AG04449 (cell line): Measurements from ENCODE around the gene LRRC28.
"Not testable (repeated sequence)": the region's sequence is repeated elsewhere in the genome, so short reads cannot be mapped to it uniquely, and the experiment has no call there.

ENCODE experiments used
- CTCF ChIA-PET: fragments of 350-600 bp; formaldehyde crosslinking; extraction: SDS; loops from one replicate; lab custom pipeline; 2021; ENCODE audit warnings: antibody characterized with exemption; lab: Yijun Ruan, JAX
- POLR2A ChIA-PET: fragments of 400-600, 350-600 bp; formaldehyde crosslinking; extraction: SDS; loops from one replicate; lab custom pipeline; 2020; ENCODE audit warnings: antibody characterized with exemption, inconsistent platforms; lab: Yijun Ruan, JAX
- DNase-seq: peaks from one replicate; pipeline ENCODE4 v3.0.0-alpha.2; 2010; ENCODE audit warnings: low read depth, low spot score
- H3K4me3 ChIP-seq: 2 replicates; pipeline ENCODE4 v1.5.1; 2011; ENCODE audit warnings: low read depth, mild to moderate bottlenecking, control low read depth, low read length
- CTCF ChIP-seq: IDR thresholded peaks from one replicate; pipeline ENCODE4 v1.5.1; 2011; ENCODE audit warnings: mild to moderate bottlenecking, moderate library complexity, low read length, control low read depth, inconsistent platforms; ENCODE audit not compliant: insufficient read depth; ENCODE audit errors: missing control alignments

LRRC28 gene

GRCh38 chr15:99387421-99388168, 136.3 kb downstream of the LRRC28 start:
- DNase-seq = no peak
- H3K4me3 ChIP-seq = no peak overlapping the region
- ChIA-PET POLR2A (no interaction called here), CTCF (interaction anchor here (1.2 to 2.3 kb wide), 2 partner anchors 18 to 317 kb away, joined by 3 to 8 read pairs; no protein-coding TSS in a partner anchor)
- TF ChIP-seq CTCF = no peak

- POLR2A ChIA-PET = no interaction called here
- DNase-seq = no peak
- CTCF ChIA-PET = interaction anchor here (0.7 to 1.1 kb wide), 7 partner anchors 11 to 313 kb away, joined by 3 to 5 read pairs (median 3); no protein-coding TSS in a partner anchor
- no peak for TF ChIP-seq CTCF
- H3K4me3 ChIP-seq = no peak overlapping the region
Observed at GRCh38 chr15:99390667-99391066, 139.4 kb downstream of the LRRC28 start.

GRCh38 chr15:99393641-99394040, 142.4 kb downstream of the LRRC28 start:
- POLR2A ChIA-PET = no interaction called here
- TF ChIP-seq CTCF = no peak
- DNase-seq = no peak
- H3K4me3 ChIP-seq = no peak overlapping the region
- CTCF ChIA-PET = interaction anchor here (0.7 to 1.8 kb wide), 2 partner anchors 11 to 33 kb away, joined by 4 read pairs; no protein-coding TSS in a partner anchor

- CTCF ChIA-PET = interaction anchor here (1.0 kb wide), 1 partner anchor 13 kb away, joined by 3 read pairs; no protein-coding TSS in a partner anchor
- POLR2A ChIA-PET = no interaction called here
- no peak overlapping the region for H3K4me3 ChIP-seq
- no peak for DNase-seq
- TF ChIP-seq CTCF = no peak
Observed at GRCh38 chr15:99396375-99396774, 145.1 kb downstream of the LRRC28 start.

GRCh38 chr15:99399061-99399460, 147.8 kb downstream of the LRRC28 start:
- ChIA-PET POLR2A (no interaction called here), CTCF (interaction anchor here (0.6 to 2.9 kb wide), 3 partner anchors 10 to 357 kb away, joined by 3 to 11 read pairs (median 4); no protein-coding TSS in a partner anchor)
- DNase-seq = no peak
- no peak overlapping the region for H3K4me3 ChIP-seq
- TF ChIP-seq CTCF = no peak

GRCh38 chr15:99399618-99400017, 148.3 kb downstream of the LRRC28 start:
- TF ChIP-seq CTCF = no peak
- POLR2A ChIA-PET = no interaction called here
- no peak for DNase-seq
- CTCF ChIA-PET = interaction anchor here (2.9 kb wide), 1 partner anchor 9 kb away, joined by 11 read pairs; no protein-coding TSS in a partner anchor
- H3K4me3 ChIP-seq = no peak overlapping the region

- POLR2A ChIA-PET, H3K4me3 ChIP-seq, DNase-seq: not testable (repeated sequence)
- CTCF ChIA-PET = interaction anchor here (0.7 to 1.5 kb wide), 2 partner anchors 10 to 303 kb away, joined by 3 read pairs; no protein-coding TSS in a partner anchor
Observed at GRCh38 chr15:99401216-99401615, 149.9 kb downstream of the LRRC28 start.
